Measurements from ENCODE around the gene RNF44. TPM values are rescaled to one million over a fixed set of nuclear protein-coding genes. Genes with fewer than 3 reads are reported as not detected.
"Not testable (repeated sequence)": the region's sequence is repeated elsewhere in the genome, so short reads cannot be mapped to it uniquely, and the experiment has no call there.

The RNF44 gene
- total RNA-seq, 6 experiments from 2014 or later, result 10.6 to 13.4 (median 11.3) TPM

- no peak for TF ChIP-seq CTCF (IDR thresholded peaks at IDR 0.05)
- H3K4me1 Mint-ChIP-seq (ENCODE audit: low read depth), result no peaks in the 10 kb centered on the region
- H3K4me3 Mint-ChIP-seq, result no peak overlapping the region
- H3K9me3 Mint-ChIP-seq, result no peaks in the 10 kb centered on the region
- H3K27me3 Mint-ChIP-seq (ENCODE audit: insufficient read depth), result peaks cover 17% of the 10 kb centered on the region
- no peaks in the 10 kb centered on the region for H3K36me3 Mint-ChIP-seq (ENCODE audit: low read depth)
- no peak for DNase-seq
- H3K27ac Mint-ChIP-seq, result no peak overlapping the region
Measured at GRCh38 chr5:176560364-176560763, 23.2 kb upstream of the RNF44 start.

GRCh38 chr5:176559683-176560082 is 22.5 kb upstream of the RNF44 start:
- Mint-ChIP-seq H3K36me3 (ENCODE audit: low read depth) (no peaks in the 10 kb centered on the region), H3K27me3 (ENCODE audit: insufficient read depth) (peaks cover 11% of the 10 kb centered on the region), H3K9me3 (no peaks in the 10 kb centered on the region), H3K27ac (no peak overlapping the region), H3K4me3 (no peak overlapping the region), H3K4me1 (ENCODE audit: low read depth) (no peaks in the 10 kb centered on the region)
- TF ChIP-seq CTCF (IDR thresholded peaks at IDR 0.05), result no peak
- no peak for DNase-seq

GRCh38 chr5:176557846-176558245 is 20.6 kb upstream of the RNF44 start:
- Mint-ChIP-seq H3K27ac (no peak overlapping the region), H3K27me3 (ENCODE audit: insufficient read depth) (peaks cover 14% of the 10 kb centered on the region), H3K4me1 (ENCODE audit: low read depth) (peaks cover 6% of the 10 kb centered on the region; the same call in 1 of the 2 replicates), H3K36me3 (ENCODE audit: low read depth) (no peaks in the 10 kb centered on the region), H3K4me3 (no peak overlapping the region), H3K9me3 (no peaks in the 10 kb centered on the region)
- TF ChIP-seq CTCF (IDR thresholded peaks at IDR 0.05), result no peak
- no peak for DNase-seq

- Mint-ChIP-seq H3K4me3 (no peak overlapping the region), H3K27ac (no peak overlapping the region), H3K9me3 (no peaks in the 10 kb centered on the region), H3K4me1 (ENCODE audit: low read depth) (peaks cover 6% of the 10 kb centered on the region; the same call in 1 of the 2 replicates), H3K27me3 (ENCODE audit: insufficient read depth) (peaks cover 16% of the 10 kb centered on the region), H3K36me3 (ENCODE audit: low read depth) (no peaks in the 10 kb centered on the region)
- DNase-seq, result no peak
- no peak for TF ChIP-seq CTCF (IDR thresholded peaks at IDR 0.05)
Measured at GRCh38 chr5:176553260-176554085, 16.3 kb upstream of the RNF44 start.

- peaks cover 21% of the 10 kb centered on the region for H3K27me3 Mint-ChIP-seq (ENCODE audit: insufficient read depth)
- no peaks in the 10 kb centered on the region for H3K36me3 Mint-ChIP-seq (ENCODE audit: low read depth)
- H3K4me1 Mint-ChIP-seq (ENCODE audit: low read depth), result peaks cover 6% of the 10 kb centered on the region; the same call in 1 of the 2 replicates
- no peak for DNase-seq
- no peak overlapping the region for H3K4me3 Mint-ChIP-seq
- no peak overlapping the region for H3K27ac Mint-ChIP-seq
- no peaks in the 10 kb centered on the region for H3K9me3 Mint-ChIP-seq
- TF ChIP-seq CTCF (IDR thresholded peaks at IDR 0.05), result no peak
Measured at GRCh38 chr5:176552332-176552869, 15.2 kb upstream of the RNF44 start.

GRCh38 chr5:176550937-176551336 is 13.7 kb upstream of the RNF44 start:
- H3K9me3 Mint-ChIP-seq; H3K27ac Mint-ChIP-seq; H3K4me1 Mint-ChIP-seq (ENCODE audit: low read depth); DNase-seq; H3K36me3 Mint-ChIP-seq (ENCODE audit: low read depth): not testable (repeated sequence)
- Mint-ChIP-seq H3K27me3 (ENCODE audit: insufficient read depth) (peaks cover 19% of the 10 kb centered on the region), H3K4me3 (peak overlapping the region; percentile 42; the same call in 1 of the 2 replicates)

All from HFFc6 (cell line).